Measurements from ENCODE around the gene STIM1.

STIM1 gene

DNA sequence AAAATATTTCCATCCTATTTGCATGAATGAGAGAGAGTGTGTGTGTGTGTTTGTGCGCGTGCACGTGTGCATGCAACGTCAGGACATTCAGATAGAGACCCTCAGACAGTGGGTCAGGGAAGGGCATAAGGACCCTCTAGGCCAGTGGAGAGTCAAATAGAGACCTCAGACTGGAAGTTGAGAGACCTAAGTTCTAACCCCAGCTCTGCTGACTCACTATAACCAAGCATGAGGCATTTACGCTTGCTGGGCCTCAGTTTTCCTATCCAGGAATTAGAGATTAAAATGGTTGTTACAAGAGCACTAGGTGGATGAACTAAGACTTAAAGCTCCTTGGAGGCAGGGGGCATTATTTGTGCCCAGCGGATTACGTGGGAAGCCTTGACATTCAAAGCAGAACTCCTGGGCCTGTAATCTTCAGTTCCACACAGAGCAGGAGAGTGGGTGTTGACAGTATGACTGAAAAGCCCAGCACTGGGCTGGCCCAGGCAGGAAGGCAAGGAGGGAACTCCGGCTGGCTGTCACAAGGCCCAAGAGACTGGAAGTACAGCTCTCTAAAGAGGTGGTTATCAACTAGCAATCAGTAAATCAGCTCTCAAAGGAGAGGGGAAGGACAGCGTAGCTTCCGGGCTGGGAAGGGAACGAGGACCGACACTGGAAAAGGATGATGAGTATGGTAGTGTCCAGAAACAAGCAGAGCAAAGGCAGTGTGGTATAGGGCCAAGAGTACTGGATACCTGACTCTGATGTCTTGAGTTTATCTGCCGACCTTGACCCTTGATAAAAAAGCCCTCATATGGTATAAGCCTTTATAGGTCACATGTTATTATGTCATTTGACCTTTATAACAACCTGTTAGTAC, 23.9 kb upstream of the STIM1 start:
- DNase-seq, result no peak

DNA sequence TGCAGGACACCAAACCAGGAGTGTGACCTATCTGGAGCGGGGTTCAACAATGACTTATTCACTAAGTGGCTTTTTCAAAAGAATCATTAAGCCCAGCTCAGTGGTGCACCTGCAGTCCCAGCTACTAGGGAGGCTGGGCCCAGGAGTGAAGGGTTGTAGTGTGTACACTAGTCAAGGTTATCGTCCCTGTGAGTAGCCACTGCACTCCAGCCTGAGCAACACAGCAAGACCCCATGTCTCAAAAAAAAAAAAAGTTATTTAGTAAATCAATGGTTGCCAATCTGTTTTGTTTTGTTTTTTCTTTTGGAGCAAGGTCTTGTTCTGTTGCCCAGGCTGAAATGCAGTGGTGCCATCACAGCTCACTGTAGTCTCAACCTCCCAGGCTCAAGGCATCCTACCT, 22.6 kb upstream of the STIM1 start:
- DNase-seq, result no peak

DNA sequence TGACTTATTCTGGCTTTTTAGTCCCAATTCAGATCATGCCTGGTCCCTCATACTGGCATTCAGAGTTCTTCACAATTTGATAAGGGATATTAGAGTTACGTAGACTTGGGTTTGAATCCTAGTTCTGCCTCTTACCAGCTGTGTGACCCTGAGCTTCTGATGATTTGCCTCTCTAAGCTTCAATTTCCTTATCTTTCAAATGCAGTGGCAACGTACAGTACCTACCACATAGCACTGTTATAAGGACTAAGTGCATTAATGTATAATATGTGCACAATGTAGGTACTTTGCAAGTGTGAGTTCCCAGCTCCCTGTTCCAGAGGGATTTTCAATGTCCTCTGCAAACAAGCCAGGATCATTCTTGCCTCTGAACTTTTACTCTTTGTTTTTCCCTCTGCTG, 22.0 kb upstream of the STIM1 start:
- no peak for DNase-seq

DNA sequence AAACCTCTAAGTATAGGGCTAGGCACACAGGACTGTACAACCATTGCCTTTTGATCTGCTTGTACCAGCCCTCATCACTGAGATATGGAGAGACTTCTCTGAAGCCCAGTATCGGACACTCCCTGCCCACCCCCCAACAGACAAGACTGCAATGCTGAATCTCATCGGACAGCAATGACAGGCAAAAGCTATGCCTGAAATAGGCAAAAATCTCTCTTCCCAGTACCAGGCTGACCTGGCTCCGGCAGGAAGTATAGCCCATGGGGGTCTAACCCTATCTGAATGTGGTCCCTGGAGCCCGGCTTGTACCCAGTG, 21.2 kb upstream of the STIM1 start:
- no peak for DNase-seq

DNA sequence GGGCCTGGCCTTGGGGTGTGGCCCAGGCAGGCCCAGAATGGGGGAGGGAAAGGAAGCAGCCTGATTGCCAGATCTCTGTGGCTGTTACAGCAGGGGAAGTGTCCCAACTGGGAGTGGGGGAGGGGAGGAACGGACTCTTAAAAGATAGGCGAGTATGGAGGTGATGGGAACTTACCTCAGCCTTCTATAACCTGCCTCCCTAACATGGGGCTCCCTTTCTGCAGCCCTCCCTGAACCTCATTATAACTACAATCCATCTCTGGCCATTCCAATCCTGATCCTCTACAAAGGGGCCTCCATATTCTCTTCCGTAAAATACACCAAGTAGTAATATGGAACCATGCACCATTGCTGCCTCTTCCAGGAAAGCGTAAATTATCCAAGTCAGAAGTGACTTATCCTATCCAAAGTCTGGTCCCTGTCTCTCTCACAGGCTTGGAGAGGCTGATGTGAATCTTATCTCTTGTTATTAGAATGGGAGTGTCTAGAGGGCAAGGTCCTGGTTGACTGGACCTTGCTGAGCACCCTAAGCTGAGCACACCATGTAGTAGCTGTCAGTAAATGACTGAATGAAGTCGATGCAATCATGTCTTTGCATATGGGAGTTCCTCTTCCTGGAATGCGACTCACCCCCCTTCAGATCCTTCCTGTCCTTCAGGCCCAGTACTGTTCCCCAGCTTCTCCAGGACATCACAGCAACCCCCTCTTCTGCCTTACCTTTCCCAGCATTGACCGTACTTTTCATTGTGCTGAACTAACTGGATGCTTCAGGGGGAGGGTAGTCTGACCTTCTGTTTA, 20.6 kb upstream of the STIM1 start:
- DNase-seq, result no peak

DNA sequence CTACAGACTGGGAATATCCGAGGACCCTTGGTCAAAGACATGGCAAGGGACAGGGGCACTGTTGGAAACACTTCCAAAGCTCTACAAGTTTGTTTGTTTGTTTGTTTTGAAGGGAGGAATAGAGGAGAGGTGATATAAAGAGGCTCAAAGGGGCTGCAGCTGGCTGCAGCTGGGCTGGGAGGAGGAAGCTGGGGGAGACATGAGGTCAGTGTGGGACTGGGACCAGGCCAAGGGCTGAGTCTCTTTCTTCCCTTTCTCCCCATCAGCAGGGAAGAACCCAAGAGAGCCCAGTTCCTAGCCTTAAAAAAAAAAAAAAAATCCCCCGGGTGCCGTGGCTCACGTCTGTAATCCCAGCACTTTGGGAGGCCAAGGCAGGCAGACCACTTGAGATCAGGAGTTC, 19.7 kb upstream of the STIM1 start:
- DNase-seq, result no peak

DNA sequence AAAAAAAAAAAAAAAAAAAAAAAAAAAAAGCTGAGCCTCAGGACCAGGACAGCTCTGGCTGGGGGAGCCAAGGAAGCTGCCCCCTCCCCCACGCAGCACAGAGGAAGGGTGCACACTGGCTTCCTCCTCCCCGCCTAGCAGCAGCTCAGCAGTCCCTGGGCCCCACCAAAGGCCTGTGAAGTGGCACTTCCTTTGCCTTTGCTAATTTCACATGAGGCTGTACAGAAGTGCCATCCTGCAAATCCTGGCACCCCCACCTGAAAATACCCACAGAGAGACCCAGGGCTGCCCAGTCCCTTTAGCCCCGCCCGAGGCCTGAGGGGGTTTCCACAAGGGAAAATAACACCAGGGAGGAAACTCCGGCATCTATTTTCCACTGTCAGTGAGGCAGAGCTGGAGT, 18.6 kb upstream of the STIM1 start:
- peak; percentile 43 for DNase-seq

DNA sequence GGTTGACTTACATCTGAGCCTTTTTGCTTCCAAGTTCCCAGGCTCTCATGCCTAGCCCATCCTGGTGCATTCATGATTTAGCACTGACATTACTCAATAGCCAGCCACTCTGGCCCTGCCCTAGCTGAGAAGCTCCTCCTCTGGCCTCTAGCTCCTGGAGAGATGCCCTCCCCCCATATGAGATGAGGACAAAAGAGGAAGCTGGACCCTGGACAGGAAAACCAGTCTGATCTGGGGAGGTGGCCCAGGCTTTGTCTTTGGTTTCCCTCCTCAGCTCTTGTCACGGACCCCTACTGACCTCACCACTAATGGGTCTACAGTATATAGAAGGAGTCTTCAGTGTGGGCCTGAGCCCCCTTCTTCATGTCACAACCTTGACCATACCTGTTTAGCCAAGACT, 17.7 kb upstream of the STIM1 start:
- no peak for DNase-seq

DNA sequence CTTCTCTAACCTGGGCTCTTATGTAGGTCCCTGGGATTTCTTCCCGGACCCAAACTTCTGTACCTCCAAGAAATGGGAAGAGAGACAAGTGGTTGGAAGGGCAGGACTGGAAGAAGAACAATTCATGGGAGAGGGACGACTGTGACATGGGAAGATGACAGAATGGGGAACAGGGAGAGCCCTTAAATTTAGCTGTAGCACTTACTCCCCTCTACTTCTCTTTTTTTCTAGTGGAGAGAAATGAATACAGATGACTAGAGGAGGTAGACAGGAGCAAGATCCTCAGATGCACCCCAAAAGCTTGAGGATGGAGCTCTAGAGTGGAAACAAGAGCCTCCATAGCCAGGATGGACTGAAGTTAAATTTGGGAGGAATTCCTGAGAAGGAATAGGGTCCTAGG, 17.0 kb upstream of the STIM1 start:
- DNase-seq, result no peak

DNA sequence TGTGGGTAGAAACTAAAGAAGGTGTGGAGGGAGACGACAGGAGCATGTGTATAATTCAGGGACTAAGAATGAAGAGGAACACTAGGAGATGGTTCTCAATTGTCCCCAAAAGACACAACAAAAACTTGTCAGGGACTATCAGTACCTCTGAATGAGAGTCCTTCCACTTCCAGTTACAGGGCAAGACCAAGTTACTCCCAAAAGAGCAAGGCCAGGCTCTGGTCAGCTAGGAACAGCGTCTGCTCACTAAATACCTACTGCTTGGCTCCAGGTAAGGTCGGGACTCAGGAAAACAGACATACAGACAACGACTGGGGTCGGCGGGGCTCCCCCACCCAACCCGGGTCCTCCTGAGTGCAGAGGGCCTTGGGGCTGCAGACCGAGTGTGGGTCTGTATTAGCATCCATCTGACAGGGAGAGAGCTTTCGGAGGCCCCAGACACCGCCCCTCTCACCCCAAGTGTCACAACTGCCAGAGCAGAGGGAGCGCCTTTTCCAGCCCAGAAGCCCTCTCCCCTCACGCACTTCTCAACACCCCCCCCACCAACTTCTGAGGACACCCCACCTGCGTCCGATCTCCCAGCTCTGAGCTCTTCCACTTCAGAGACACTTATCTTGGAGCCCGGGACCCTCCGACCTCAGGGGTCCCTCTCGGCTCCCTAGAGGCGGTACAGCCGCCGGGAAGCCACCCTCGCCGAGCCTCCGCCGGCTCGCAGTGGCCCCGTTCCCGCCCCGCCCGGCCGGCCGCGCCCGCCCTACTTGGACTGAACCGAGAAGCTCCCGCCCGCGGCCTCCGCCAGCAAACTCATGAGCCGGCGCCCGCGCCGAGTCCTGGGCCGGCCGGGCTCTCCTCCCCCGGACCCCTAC, 15.2 kb upstream of the STIM1 start:
- DNase-seq, result peak; percentile 55

DNA sequence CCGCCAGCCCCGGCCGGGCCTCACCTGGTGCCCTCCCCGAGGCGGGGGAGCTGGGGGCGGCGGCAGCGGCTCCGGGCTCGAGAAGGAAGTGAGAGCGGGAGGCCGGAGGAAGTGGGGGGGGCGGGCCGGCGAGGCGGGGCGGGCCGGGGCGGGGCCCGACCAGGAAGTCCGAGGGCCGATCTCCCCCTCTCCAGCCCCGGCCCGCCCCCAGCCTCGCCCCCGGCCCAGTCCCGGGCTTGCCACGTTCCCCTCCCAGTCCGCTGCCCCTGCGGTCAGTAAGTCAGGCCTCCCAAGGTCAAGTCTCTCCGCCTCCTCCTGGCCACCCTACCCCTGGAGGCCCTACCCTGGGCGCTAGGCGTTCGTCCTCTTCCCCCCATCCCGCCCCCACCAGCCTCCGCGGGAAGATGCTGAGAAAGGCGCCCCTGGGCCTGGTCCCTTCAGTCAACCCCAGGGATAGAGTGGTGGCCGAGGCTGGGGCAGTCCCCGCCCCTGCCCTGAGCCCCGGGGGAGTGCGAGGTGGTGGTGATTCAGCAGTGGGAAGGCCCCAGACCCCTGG, 14.5 kb upstream of the STIM1 start, which contains the start of gene RHOG:
TSS of gene RHOG (minus strand) at position 90 of the 556 bp plus-strand sequence. CDS start 12,821 bp downstream, outside the sequence.
- no peak for DNase-seq

DNA sequence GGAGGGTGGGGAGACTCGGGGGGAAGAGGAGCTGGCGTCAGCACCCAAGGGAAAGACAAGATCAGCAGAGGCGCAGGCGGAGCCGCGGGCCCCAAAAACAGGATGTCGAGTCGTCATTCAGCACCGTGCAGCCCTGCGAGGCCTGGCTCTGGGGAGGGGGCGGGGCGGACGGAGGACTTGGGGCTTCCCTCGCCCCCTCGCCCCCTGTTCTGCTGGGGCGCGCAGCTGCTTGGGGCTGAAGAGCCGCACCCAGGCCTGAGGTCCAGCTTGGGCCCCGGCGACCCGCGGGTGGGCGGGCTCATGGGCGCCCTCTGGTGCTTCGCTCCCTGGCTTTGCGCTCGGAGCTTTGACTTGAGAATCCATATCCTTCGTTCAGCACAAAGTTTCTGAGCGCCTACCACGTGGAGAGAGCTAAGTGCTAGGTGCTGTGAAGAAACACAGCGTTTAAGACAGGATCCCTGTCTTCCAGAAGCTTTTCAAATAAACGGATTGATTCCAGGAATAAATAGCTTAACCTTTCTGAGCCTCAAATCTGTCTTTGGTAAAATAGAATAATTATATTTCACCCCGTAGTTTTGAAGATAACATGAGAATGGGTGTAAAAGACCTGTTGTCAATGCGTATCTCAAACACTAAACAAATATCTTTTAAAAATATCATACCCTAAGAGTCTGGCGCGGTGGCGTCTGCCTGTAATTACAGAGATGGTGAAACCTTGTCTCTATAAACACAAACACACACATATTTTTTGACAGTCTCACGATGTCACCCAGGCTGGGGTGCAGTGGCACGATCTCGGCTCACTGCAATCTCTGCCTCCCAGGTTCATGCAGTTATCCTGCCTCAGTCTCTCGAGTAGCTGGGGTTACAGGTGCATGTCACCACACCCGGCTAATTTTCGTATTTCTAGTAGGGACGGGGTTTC, 13.8 kb upstream of the STIM1 start:
- peak; percentile 96 for DNase-seq

DNA sequence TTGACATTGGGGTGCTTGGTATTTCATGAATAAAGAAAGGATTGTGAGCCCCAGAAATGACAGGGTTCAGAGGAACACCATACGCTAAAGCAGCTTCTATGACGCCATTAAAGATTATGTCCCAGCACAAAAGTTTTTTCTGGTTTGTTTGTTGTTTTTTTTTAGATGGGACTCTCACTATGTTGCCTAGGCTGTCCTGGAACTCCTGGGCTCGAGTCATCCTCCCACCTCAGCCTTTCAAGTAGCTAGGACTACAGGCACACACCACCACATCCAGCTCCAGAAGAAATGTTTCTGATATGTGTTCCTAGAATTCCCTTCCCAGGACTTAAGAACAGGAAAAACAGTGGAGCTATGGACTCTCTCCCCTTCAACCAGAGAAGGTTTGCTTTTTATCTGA, 12.1 kb upstream of the STIM1 start:
- no peak for DNase-seq

DNA sequence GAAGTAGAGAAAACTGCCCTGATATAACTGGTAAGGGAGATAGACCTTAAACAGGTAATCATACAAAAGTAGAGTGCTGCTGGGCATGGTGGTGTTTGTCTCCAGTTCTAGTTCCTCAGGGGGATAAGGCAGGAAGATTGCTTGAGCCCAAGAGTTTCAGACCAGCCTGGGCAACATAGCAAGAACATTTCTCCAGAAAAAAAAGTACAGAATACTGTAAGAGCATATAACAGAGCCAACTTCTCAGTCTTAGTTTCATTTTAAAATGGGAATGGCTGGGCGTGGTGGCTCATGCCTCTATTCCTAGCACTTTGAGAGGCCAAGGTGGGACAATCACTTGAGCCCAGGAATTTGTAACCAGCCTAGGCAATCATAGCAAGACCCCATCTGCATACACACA, 10.2 kb upstream of the STIM1 start:
- no peak for DNase-seq

DNA sequence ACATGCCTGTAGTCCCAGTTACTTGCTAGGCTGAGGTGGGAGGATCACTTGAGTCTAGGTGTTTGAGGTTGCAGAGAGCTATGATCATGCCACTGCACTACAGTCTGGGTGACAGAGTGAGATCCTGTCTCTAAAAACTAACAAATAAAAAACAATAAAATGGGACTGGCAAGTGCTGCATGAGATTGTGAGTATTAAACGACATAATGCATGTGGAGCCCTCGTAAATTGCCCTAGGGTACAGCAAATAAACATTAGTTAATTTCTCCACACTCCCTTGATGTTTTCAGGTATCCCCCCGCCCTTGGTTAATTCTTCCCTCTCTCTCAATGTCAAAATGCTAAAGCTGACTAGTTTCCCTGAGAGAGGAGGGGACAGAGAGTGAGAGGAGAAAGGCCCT, 9.8 kb upstream of the STIM1 start:
- DNase-seq, result no peak

DNA sequence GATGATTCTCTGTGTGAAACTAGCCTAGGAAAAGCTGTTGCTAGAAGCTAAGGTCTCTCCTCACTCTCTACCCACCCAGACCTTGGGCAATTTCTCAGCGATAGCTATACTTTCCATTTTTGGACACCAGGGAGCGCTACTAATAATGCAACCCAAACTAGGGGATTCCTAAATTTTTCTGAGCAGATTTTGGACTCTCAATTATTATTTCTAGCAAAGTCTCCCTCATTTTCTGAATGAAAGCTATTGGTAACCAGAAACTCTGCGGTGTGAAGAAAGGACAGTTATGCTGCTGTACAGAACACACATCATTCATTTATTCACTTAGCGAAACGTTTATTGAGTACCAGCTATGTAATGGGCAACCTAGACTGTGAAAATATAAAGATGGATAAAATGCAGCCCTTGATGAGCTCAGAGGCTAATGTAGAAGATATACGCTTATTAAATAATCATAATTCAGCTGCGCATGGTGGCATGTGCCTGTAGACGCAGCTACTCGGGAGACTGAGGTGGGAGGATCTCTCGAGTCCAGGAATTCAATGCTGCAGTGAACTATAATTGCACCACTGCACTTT, 6.1 kb upstream of the STIM1 start:
- peak; percentile 47 for DNase-seq

DNA sequence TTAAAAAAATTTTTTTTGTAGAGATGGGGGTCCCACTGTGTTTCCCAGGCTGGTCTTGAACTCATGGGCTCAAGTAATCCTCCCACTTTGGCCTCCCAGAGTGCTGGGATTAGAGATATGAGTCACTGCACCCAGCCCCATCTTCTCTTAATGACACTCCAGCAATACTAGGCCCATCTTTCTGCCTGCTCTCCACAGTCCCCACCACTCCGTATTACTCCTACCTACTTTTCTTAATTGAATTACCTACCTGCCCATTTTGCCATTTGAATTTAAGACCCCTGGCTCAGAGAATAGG, 2.0 kb upstream of the STIM1 start:
- no peak for DNase-seq

DNA sequence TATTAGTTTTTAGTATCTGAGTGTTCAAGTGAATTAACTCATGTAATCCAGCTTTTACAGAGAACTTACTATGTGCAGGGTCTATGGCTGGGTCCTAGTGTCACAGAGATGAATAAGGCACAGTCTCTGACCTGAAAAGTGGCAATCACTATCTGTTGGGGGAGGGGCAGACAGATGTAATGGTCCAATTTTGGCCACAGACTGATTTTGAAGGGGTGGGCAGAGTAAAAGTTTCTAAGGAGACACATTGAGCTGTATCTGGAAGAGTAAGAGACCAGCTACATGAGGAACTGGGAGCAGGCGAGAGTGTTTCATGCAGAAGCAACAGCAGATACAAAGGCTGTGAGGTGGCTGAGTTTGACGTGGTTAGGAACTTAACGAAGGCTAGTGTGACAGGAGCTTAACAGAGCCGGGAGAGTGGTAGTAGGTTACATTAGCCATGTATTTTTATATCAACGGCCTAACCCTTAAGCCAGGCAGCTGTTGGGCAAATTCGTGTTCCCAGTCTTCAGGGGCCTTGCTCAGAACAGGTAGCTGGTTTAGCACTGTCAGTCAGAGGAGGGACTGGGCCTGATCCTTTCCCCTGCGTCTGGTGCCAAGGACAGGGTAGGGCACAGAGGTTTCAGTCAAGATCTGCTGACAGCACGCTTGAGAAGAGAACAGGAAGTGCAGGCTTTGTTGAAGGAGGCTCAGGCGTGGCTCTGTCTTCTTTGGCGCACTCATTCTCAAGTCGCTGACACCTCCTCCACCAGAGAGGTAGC, 1.4 kb upstream of the STIM1 start:
- peak; percentile 66 for DNase-seq

DNA sequence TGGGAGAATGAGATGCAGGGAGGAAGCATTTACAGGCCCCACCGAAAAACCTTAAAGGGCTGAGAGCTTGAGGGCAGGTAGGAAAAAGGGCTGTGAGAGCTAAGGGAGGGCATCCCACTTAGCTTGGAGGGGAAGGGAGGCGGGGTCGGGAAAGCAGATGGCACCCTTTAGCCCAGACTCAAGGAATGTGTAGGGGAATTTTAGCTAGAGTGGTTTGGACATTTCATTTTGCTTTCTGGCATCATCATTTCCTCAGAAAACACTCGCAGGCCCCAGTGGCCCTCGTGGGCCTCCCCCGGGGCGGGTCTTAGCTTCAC, 846 bp upstream of the STIM1 start:
- no peak for DNase-seq

DNA sequence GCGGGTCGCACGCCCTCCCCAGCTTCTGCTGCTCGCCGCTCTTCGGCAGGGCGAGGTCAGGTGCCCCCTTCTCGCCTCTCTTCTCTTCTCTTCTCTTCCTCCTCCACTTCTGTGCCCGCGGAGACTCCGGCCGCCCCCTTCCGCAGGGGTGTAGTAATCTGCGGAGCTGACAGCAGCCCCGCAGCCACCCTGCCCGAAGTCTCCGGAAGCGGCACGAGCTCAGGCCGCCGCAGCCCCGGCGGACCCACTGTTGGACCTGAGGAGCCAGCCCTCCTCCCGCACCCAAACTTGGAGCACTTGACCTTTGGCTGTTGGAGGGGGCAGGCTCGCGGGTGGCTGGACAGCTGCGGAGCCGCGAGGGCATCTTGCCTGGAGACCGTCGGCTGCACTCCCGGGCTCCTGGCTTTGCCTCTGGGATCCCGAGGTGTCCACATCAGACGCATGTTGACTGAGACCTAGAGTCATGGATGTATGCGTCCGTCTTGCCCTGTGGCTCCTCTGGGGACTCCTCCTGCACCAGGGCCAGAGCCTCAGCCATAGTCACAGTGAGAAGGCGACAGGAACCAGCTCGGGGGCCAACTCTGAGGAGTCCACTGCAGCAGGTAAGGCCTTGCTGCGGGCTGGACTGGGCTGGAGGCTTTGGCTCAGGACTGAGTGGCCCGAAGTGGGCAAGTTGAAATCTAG, 486 bp downstream of the STIM1 start:
- DNase-seq, result peak; percentile 54
